Skin of body (tissue), 2 donors: ENCODE measurements around the gene NTN4. TPM values are rescaled to one million over a fixed set of nuclear protein-coding genes. Genes with fewer than 3 reads are reported as not detected.
A peak's percentile ranks its signal among the peaks of the same experiment; 100 is the strongest.
"Not testable (repeated sequence)": the region's sequence is repeated elsewhere in the genome, so short reads cannot be mapped to it uniquely, and the experiment has no call there.

Source experiments
- DNase-seq: peaks from one replicate; lab custom pipeline; 2025; lab: John Stamatoyannopoulos, UW
- total RNA-seq: library from RNA; depleted of rRNA; stranded (reverse); fragments of >200 nt; gene quantifications from one replicate; pipeline ENCODE4 v1.2.3, GENCODE V29; 2014

The NTN4 gene
- total RNA-seq, 1 donor from 2014 or later, result 9.4 TPM

DNA sequence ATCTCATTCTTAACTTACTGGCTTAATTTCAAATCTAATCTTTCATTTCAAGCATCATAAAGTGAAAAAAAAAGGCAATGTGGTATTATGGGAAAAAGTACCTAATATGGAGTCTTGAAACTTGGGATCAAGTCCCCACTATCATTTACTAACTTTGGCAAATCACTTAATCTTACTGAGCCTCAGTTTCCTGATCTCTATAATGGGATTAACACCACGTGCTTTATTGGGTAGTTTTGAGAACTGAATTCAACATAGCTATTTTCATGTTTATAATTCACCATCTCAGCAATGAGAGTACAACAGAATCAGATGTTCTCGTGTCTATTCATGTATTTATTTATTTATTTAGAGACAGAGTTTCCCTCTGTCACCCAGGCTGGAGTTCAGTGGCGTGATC lies 78.3 kb downstream of the NTN4 start:
- no peak for DNase-seq

DNA sequence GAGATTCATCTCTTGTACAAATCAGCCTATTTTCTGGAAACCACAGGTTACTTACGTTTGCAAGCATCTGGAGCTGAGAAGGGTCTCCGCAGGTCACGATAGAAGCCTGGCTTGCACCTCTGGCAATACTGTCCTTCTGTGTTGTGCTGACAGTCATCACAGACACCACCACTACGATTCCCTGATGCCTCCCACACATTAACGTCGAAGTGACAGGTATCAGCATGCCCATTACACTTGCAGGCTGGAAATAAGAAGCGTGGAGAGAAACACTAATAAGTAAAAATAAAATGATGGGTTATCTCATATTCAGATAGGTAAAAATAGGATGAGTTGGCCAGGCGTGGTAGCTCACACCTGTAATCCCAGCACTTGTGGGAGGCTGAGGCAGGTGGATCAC lies 80.2 kb downstream of the NTN4 start:
- no peak for DNase-seq

DNA sequence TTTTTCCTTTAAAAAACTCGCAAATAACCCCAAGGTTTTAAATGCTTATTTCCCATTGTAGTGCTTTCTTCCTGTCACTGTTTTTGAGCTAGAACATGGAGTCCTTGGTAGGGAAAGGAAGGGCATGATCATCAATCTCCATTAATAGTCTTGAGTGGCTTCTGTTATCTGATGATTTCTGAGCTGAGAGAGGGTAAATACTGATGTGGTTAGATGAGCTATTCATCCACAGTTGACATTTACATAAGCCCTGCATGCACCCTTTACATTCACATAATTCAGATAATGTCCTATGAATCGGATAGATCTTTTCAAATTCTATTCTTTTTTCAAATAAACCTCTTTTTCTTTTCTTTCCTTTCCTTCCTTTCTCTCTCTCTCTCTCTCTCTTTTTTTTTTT lies 81.4 kb downstream of the NTN4 start:
- no peak for DNase-seq

DNA sequence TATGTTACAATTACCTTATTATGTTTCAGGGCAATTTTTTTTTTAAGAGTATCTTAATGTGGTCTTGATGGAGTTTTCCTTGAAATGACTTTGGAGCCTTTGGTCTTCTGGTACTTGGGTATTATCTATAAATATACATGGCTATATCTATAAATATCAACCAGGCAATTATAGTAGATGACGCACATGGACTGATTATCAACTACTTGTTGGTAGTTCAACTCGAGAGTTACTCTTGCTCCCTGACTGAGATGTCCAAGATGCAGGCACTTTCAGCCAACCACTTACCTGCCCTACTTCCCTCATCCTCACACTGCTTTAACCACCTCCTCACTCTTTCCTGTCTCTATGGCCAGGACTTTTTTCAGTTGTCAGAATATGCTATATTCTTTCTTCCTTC lies 85.4 kb downstream of the NTN4 start:
- no peak for DNase-seq

DNA sequence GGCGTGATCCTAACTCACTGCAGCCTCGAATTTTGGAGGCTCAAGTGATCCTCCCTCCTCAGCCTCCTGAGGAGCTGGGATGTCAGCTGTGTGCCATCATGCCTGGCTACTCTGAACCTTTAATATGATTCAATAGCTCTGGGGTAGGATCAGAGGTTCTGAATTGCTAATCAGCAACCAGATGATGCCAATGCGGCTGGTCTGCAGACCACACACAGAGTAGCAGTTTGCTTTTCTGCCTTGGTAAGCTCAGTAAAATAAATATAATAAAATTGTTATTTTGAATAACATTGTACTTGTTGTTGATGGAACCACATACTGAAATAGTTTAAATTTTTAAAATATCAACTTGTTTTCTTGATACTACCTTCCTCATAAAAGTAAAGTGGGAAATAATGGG lies 86.6 kb downstream of the NTN4 start:
- no peak for DNase-seq

DNA sequence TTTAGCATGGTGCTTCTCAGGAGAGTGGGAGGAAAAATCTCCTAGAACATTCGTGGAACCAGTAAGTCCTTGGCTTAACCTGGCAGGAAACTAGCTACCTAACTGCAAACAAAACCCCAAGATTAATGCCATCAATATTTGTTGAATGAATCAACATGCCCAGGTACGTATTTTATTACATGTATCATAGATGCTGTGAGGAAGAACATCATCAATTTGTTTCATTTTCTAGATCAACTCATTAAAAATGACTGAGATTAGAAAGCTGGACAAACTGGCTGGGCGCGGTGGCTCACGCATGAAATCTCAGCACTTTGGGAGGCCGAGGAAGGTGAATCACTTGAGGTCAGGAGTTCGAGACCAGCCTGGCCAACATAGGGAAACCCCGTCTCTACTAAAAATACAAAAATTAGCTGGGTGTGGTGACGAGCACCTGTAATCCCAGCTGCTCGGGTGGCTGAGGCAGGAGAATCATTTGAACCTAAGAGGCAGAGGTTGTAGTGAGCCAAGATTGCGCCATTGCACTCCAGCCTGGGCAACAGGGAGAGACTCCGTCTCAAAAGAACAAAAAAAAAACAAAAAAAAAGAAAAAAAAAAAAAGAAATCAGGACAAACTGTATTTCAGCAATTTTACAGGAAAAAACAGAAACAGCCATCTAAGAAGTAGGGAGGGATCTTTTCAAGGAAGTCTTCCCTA lies 88.7 kb downstream of the NTN4 start:
- no peak for DNase-seq

DNA sequence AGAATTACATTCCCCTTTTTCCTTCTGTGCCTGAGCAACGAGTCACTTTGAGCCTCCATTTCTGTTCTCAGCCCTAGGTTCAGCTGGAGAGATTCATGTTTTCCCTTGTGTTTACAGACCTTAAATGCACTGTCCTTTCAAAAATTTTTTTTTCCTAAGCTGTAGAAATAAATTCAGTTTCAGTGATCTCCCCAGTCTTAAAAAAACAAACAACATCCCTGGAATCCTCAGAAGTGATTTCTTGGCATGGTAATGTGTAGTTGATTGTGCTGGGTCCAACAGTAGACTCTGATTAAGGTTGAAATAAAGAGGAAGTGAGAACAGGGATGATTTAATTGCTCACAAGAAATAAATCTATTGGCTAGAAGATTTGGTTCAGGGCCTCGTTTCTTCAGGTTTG lies 89.3 kb downstream of the NTN4 start:
- no peak for DNase-seq

DNA sequence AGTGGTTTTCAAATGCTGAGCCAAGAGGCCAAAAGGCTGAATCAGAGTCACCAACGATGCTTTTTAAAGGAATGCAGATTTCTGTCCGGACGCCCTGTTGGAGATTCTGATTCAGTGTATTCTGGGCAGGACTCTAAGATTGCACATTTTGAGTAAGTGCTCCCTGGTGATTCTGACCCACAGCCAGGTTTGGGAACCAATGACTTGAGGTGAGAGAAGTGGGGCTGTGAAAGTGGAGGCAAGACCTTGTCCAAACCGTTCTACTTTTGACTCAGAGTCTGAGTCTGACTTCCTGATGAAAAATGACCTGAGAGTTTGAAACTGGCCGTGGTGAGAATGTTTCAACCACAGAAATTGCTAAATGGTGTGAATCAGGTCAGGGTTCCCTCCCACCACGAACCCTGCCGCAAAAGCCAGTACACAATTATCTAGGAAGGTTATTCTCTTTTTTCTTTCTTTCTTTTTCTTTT lies 90.2 kb downstream of the NTN4 start:
- DNase-seq, result no peak

DNA sequence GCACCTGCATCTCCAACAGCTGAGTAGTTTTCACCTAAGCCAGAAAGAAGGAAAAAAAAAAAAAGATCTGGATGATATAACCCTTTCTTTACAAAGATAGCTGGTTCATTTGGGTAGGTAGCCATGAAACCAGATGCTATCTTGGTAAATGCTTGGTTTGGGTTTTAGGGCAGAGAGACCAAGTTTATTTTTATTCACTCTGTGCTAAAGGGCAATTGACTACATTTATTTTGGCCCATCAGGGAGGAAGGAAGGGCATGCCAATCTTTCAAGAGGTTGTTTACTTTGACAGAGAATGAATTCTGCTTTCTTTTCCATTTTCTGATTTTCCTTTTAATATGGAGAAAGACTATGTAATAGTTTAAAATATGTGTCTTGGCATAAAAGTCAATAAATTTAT lies 91.0 kb downstream of the NTN4 start:
- DNase-seq, result no peak

DNA sequence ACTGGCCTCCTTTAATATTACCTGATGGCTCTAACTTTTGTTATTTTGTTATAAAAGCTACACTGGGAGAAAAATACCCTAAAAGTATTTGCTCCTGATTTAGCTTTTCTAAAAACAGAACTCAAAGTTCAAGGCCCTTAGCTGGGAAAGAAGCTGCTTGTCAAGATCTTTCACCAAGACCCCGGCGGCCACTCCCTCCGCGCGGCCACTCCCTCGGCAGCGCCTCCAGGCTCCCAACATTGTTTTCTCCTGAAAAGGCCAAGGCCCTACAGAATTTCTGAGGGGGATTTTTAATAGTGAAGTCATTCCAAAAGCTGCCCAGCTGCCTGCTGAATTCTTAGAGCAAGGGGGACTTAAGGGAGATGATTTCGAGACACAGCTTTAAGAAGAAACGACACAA lies 96.4 kb downstream of the NTN4 start:
- DNase-seq, result no peak

DNA sequence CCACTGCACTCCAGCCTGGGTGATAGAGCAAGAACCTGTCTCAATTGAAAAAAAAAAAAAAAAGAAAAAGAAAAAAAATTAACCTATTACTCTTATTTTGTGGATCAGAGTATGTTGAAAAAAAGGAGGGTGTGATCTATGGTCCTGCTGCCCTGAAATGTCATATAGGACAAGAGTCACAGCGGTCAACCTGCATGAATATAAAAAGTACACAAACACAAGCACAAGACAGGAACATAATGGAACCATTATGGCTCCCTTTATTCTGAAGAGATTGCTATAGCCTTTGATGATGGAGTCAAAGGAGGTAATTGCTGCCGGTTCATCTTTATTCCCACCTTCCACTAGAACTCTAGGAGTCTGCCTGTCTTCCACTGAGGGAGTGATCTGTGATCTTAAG lies 96.9 kb downstream of the NTN4 start:
- DNase-seq, result no peak

DNA sequence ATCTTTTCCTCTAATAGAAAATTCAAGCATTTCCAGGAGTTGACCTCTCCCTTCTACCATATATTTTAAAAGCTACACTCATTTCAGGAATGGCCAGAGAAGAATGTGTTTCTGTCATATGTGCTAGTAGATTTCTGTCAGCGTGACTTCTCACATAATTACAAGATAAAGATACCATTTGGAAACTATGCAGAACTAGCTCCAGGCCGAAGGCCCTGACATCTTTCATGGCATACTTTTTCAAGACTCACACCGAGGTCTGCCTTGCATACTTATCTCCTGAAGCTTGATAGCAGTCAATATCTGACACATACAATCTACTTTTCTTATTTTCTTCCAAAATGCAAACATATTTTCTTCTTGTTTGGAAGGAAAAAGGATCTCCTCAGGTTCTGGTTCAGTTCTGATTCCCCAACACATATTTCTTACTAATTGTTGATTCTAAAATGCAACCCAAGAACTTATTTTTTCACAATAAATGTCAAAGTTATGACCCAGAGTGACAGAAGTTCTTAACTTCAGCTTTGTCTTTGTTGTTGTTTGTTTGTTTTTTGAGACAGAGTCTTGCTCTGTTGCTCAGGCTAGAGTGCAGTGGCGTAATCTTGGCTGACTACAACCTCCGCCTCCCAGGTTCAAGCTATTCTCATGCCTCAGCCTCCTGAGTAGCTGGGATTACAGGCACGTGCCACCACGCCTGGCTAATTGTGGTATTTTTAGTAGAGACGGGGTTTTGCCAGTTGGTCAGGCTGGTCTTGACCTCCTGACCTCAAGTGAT lies 99.5 kb downstream of the NTN4 start:
- no peak for DNase-seq

DNA sequence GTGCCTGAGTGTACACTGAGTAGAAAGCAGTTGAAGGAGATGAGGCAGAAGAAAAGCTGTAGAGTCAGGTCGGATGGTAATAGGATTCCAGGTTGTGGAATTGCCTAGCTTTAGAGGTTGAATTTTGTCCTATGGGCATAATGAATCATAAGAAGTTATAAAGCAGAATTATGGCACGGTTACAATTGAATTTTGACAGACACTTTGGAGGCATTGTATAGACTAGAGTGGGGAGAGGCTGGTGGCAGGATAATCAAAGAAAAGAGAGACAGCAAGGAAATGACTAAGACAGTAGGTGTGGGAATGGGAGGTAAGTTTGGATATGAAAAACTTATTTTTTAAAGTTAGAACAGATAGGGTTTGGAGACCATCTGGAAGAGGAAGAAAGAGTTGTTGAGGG lies 102.6 kb downstream of the NTN4 start:
- no peak for DNase-seq

DNA sequence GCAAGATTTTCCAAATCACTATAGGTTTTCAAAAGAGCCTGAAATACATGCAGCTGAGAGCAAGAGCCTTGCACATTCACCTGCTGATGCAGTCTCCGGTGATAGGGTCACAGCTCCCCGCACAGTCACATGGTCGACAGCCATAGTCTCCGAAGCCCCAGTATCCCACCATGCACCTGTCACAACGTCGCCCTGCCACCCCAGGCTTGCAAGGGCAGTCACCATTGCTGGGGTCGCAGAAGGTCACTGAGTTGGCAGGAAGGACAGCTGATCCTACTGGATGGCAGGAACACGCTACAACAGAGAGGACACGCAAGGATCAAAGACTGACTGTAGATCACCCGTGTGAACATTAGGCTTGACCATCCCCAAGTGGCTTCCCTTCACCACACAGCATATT lies 107.1 kb downstream of the NTN4 start:
- DNase-seq, result no peak

DNA sequence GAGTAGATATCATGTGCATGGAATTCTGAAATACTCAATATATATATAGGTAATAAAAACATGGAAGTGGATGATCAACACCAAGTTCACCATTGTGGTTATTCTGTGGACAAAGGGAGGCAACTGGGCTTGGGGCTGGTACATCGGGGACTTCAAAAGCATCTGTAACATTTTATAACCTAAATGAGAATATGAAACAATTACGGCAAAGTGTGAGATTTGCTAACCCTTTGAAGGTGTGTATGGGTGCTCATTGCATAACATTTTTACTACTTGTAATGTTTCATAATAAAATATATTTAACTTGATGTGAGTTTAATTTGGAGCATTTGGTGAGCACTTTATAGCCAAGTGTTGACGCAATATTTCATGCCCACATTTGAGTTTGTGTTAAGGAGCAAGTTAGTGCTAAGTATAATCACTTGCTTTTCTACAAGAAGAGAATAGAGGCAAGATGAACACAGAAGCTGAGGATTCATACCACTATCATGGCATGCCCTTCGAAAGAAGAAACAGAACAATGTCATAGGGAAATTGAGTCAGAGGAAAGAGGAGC lies 109.3 kb downstream of the NTN4 start:
- DNase-seq, result no peak

DNA sequence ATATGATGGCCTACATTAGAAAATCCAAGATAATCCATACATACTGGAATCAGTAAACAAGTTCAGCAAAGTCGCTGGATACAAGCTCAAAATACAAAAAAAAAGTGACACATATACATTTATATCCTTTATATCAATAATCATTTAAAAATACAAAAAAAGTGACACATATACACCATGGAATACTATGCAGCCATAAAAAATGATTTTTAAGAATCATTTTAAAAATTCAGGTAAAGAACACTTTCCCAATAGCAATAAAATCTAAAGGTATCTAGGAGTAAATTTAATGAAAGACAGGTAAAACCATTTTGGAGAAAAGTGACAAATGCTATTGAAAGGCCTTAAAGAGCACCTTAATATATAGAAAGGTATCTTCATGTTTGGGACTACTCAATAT lies 111.9 kb downstream of the NTN4 start:
- no peak for DNase-seq

DNA sequence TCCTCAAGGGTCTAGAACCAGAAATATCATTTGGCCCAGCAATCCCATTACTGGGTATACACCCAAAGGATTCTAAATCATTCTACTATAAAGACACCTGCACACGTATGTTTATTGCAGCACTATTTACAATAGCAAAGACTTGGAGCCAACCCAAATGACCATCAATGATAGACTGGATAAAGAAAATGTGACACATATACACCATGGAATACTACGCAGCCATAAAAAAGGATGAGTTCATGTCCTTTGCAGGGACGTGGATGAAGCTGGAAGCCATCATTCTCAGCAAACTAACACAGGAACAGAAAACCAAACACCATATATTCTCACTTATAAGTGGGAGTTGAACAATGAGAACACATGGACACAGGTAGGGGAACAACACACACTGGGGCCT lies 112.8 kb downstream of the NTN4 start:
- not testable (repeated sequence) for DNase-seq

DNA sequence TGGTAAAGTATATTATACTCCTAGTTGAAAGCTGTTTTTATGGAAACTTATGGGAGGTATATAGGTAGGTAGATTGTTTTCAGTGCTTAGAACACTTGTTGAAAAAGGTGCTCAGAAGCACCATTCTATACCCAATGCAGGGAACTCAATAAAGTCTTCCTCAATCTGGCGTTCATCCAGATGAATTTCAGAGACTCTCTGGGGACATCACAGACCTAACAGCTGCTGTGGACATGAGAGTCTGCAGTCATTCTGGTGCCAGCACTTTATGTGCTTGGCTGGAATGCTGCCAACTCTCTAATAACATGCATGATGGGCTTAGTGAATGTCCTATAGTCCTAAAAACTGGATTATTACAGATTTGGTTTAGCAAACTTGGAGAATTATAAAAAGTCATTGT lies 115.9 kb downstream of the NTN4 start:
- DNase-seq, result peak; percentile 40

DNA sequence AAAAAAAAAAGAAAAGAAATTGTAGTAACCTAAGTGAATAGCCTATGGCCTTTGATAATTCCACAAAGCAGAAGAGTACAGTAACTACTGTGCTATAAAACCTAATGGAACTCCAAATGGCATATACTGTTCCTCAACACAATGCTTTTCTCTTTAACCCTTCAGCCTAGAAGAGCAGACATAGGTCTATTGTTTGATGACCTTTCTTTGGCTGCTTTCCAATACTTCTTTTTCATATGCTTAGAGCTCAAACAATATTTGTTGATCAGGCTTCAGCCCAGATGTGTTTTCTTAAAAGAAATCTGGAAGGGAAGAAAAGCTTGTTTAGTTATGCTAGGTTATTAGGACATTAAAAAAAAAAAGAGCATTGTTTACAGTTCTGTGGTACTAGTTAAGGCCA lies 116.4 kb downstream of the NTN4 start:
- DNase-seq, result no peak

DNA sequence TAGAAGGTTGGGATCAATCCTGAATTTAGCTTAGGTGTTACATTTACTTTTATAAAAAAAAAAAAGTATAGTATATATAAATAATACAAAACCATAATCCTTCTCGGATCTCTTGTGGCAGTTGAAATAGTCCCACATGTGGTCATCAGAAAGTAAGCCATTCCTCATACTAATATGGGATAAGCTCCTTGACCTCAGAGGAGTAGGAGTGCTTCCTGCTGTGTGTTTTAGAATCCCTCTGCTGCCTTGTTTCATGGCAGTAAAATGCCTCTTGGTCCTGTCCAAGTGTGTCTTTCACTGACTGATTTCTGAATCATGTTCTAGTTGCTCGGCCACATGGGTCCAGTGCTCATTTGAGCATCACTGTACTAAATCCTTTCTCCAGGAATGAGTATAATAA lies 117.0 kb downstream of the NTN4 start:
- DNase-seq, result no peak

DNA sequence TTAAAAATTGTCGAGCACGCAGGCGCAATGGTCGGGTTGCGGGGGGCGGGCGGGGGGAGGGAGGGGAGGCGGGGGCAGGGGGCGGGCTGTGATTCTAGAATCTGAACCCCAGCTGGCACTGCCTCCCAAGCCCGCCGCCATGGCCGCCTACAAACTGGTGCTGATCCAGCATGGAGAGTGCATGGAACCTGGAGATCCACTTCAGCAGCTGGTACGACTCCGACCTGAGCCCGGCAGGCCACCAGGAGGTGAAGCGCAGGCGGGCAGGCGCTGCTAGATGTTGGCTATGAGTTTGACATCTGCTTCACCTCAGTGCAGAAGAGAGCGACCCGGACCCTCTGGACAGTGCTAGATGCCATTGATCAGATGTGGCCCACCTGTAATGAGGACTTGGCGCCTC lies 118.4 kb downstream of the NTN4 start:
- no peak for DNase-seq

DNA sequence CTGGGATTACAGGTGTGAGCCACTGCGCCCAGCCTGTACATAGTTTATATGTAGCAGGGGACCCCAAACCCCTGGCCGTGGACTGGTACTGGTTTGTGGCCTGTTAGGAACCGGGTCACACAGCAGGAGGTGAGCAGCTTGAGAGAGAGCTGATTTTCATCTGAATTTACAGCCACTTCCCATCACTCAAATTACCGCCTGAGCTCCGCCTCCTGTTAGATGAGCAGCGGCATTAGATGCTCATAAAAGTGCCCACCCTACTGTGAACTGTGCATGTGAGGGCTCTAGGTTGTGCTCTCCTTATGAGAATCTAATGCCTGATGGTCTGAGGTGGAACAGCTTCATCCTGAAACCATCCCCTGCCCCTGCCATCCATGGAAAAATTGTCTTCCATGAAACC lies 119.3 kb downstream of the NTN4 start:
- no peak for DNase-seq

DNA sequence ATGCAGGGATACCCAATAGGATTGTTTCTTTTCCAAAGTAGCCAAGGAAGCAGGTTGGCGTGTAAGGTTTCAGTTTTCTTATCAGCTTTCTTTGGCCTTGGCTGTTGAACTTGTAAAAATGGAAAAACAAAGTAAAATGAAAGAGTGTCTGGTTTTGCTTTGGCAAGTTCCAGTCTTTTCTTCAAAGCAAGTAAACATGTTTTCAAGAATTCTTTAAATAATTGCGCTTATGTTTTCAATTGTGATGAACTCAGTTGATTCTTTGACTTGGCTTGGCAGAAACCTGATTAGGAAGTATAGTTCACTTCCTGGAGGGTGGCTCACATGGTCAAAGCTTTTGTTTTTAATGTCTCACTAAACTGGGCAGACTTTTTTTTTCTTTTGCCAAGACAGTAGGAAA lies 127.0 kb downstream of the NTN4 start:
- DNase-seq, result no peak
